ENCODE results near the gene GIPC2. TPM values are rescaled to one million over a fixed set of nuclear protein-coding genes. Genes with fewer than 3 reads are reported as not detected.
A peak's percentile ranks its signal among the peaks of the same experiment; 100 is the strongest.
"Not testable (repeated sequence)": the region's sequence is repeated elsewhere in the genome, so short reads cannot be mapped to it uniquely, and the experiment has no call there.

GIPC2 gene, protein sequence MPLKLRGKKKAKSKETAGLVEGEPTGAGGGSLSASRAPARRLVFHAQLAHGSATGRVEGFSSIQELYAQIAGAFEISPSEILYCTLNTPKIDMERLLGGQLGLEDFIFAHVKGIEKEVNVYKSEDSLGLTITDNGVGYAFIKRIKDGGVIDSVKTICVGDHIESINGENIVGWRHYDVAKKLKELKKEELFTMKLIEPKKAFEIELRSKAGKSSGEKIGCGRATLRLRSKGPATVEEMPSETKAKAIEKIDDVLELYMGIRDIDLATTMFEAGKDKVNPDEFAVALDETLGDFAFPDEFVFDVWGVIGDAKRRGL
- total RNA-seq: 0.47 TPM

DNA sequence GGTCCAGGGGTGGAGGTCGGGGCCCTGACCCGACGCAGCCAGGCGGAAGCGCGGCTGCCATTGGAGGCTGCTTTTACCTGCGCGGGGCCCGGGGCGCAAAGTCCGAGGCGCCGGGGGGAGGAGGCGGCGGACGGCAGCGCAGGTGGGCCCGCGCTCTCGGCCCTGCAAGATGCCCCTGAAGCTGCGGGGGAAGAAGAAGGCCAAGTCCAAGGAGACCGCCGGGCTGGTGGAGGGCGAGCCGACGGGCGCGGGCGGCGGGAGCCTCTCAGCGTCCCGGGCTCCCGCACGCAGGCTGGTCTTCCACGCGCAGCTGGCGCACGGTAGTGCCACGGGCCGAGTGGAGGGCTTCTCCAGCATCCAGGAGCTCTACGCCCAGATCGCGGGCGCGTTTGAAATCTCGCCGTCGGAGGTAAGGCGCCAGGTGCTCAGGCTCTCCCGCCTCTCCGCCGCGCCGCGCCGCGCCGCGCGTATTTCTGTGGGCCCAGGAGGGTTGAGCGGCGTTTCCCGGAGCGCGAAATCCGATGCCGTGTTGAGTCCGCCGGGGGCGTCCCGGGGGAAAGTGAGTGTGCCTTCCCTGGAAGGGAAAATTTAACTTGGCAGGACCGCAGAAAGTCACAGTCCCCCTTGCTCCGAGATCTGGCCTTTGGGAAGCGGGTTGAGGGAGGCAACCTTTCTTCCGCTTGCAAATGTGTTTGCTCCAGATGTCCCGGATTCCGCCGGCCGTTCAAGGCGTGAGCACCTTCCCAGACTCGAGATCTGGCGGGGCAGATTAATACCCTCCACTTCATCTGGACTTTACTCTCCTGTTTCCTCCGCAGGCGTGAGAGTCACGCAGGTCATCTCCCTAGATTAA, at the start of gene GIPC2:
Gene GIPC2 (plus strand): TSS at position 41 of the 853 bp plus-strand sequence. CDS start 129 bp downstream, at position 170.
- no peak for DNase-seq

DNA sequence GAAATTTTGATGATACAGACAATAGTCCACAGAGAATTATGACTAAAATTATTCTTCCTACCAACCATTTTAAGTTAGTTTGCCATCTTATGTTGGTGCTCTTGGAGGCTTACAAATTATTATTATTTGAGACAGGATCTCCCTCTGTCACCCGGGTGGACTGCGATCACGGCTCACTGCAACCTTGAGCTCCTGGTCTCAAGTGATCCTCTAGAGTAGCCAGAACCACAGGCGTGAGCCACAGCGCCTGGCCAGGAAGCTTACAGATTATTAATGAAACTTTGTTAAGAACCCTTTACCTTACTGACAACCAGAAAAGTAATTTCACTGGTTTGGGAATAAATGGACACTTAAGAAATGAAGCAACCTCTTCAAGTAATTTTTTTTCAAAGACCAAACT, 49.0 kb upstream of the GIPC2 start:
- no peak for DNase-seq

DNA sequence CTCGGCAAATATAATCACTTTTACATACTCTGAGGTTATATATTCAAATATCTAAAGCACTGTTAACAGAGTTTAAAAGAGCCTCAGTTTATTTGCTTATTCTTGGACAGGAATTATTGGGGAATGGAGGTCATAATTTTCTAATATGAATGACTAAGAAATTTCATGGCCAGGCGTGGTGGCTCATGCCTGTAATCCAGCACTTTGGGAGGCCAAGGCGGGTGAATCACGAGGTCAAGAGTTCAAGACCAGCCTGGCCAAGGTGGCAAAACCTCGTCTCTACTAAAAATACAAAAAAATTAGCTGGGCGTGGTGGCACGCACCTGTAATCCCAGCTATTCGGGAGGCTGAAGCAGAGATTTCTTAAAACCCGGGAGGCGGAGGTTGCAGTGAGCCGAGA, 45.2 kb upstream of the GIPC2 start:
- DNase-seq: not testable (repeated sequence)

DNA sequence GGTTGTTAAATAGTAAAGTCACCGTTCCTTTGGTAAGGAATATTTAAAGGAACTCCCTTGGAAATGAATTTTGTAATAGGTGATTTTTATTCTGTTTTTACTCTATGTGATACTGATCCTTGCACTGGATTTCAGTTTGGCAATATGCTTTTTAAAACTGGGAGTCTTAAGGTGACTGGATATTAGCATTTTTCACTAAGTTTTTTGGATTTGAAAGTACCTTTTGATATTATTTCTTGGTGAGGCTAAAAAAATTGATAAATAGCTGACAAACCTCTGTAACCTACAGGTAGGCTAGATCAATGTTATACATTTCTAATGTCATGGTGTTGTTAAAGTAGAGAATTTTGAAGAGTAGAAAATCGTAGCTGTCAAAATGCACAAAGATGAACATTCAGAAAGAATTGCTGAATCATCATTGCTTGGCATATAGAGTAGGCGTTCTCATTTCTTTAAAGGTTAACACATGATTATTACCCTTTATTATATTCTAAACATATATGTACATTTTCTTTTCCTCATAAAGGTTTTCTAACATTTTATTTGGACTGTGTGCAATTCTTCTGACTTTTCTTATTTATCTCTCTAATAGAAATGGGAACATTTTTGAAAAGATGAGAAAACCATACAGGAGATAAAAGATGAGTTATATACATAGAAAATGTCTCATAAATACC, 42.6 kb upstream of the GIPC2 start:
- DNase-seq: no peak

DNA sequence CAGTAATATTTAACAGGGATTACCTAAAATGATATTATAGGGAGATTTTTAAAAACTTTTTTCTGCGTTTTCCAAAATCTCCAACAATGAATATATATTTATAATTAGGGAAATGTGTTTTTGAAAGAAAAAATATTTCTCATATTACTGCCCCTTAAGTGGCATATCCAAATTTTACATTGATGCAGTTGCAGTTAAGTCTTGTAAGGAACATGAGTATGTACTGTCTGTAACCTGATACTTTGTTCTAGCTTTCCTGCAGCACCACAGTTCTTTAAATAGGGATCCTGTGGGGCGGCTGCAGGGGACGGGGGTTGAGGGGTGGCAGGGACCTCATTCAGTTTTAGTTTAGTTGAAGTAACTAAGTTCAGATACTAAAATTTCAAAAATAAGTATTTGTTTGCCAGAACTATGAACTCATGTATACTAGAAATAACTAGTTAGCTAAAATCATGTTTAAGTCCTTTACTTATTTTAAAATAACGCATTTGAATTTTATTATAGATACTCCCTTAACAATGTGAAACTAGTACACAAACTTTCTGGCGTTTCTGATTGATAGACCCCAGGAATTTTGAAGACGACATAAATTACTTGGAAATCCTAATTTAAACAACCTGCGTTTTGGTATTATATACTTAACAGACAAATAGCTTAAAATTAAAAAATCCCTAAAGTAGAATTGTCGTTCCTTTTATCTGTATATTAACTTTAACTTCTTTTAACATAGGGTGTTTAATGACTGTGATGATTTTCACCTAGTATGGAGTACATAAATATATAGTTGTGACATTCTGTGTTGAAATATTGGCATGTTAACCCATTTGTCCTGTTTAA, 41.7 kb upstream of the GIPC2 start:
- peak; percentile 2 for DNase-seq

DNA sequence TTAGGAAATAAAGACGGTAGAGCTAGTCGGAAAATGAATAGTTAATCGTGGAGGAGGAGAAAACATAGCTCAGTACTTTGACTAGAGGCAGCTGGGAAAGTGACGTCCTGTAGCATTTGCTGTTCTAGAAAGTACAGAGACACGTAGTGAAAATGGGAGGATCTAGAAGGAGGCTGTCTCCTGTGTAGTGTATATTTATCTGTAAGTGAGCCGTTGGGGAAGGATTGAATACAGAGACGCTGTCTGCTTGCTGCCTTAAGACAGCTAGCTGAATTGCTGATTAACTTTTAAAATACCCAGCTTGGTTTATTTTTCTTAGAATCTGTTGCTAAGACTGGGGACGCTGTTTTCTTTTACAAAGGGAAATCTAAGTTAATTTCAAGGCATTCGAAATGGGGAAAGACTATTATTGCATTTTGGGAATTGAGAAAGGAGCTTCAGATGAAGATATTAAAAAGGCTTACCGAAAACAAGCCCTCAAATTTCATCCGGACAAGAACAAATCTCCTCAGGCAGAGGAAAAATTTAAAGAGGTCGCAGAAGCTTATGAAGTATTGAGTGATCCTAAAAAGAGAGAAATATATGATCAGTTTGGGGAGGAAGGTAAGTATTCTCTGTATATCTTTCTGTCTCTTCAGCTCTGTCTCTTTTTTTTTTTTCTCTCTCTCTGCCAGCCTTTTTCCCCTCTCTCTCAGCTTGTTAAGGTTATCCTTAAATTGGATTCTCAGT, 40.9 kb upstream of the GIPC2 start, which contains the start of gene DNAJB4:
Gene DNAJB4 (plus strand): TSS at position 221 of the 729 bp plus-strand sequence. CDS start 172 bp downstream, at position 393.
- DNase-seq: peak; percentile 59

DNA sequence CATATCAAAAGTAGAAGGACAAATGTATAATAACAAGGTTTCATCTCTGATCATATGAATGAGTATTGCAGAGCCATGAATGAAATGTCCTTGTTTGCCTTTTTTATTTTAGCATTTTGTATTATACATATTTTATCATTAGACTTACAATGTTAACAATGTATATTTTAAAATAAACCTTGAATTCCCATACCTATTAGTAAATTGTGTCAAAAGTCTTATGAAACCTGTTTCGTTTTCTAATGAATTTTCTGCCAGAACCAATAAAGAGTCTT, 40.4 kb upstream of the GIPC2 start:
- no peak for DNase-seq

DNA sequence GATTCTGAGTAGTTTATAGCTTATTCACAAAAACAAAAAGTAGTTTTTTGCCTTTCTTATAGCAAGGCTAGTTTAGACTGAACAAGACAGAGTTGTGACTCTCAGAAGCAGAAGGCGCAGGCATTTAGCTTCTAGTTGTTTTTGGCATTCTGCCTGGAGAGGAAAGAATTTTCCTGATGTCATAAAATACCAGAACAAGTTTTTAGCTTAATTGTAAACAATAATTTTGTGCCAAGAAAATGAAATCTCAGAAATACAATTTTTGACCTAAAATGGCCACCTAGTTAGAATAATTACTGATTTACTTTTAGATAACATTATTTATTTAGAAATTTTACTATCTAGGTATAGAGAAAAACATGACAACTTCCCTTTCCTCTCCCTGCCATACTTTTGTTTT, 40.0 kb upstream of the GIPC2 start:
- no peak for DNase-seq

DNA sequence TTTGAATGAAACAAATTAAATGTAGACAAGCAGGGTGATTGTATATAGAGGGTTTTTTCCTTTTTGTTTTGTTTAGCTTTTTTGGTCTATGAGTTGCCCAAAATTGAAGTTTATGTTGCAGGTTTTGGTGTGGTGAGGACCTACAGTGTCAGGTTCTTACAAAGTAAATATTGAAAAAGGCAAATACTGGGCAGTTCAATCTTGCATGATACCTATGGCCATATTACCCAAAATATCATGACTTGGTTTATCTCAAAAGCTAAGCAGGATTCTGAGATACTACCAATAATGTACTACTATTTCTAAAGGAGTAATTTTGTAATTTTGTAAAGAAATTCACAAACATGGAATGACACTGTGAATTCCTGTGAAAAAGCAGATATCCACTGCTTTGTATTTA, 39.2 kb upstream of the GIPC2 start:
- DNase-seq: no peak

DNA sequence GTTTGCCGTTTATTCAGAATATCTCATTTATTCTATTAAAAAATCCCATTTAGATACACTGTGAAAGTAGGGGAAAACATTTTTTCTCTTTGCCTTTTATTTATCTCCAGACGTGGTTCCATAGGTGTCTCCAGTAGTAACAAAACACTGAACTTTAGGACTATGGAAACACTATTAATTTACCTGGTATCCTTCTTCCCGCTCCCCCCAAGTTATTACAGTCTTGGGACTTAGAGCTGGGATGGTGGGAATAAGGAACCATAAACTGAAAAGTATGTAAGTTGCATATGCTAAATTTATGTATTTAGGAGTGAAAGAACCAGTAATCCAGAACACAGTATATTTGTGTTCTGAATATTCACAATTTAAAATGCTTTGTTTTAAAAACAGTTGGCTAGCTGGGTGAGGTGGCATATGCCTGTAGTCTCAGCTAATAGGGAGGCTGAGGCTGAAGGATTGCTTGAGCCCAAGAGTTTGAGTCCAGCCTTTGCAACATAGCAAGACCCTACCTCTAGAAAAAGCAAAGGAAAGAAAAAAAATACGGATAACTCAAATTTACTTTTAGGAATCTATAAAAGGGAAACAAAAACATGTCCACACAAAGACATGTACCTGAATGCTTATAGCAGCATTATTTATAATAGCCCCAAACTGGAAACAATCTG, 38.0 kb upstream of the GIPC2 start:
- DNase-seq: no peak

DNA sequence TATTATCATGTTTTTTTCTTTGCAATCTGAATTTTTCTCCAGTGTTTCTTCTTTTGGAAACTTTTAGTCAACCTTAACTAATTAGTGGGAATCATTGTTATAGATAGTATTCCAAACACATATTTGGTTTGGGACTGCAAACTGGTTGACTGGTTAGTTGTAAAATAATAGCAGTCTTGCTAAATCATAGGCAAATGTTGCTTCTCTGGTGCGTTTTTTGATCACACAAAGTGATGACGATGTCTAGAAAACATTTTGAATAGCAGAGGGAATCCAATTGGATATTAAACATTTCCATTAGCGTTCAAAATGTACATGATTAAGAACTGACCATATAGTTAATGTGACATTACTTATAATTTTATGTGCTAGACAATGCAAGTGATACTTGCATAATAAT, 36.5 kb upstream of the GIPC2 start:
- DNase-seq: no peak

DNA sequence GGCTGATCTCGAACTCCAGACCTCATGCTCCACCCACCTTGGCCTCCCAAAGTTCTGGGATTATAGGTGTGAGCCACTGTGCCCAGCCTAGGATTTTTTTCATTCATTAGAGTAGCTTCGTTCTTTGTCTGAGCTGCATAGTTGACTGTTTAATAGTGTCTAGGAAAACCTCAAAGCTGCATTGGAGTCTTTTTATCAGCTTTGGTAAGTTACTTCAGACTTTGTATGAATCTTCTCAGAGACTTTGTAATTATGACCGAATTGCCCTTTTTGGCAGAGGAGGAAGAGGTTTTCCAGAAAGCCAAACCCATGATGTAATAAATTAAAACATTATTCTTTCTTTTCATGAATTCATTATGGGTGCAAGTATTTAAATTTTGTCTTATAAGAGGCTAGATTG, 35.9 kb upstream of the GIPC2 start:
- no peak for DNase-seq

DNA sequence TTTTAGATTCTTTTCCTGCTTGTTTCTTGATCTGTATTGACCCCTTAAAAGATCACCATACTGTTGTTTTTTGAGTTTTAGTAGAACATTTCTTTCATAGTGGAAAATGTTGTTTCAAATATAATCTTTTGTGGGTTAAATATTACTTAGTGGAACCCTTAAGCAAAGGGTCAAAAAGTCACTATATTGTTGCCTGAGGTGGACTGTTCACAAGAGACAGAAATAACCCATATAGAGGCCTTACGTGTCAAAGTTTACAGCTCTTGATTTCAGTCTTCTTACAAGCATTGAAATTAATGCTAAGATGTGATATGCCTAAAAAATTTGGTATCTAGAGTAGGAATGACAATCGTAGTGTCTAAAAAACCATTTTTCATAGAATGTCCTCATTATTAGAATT, 34.7 kb upstream of the GIPC2 start:
- no peak for DNase-seq

DNA sequence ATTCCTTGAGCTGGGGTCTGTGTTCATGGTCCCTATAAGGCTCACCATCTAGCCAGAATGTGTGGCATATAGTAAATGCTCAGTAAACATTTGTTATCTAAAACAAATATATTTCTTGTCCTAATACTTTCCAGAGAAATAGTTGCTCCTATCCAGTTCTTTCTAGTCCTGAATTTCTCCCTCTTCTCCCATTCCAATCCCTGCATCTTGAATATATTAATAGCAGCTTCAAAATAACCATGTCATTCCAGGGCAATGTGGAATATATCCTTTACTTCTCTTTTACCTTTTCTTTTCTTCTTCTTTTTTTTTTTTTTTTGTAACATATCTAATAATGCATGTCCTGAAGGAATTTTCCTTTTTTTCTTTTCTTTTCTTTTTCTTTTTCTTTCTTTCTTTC, 30.6 kb upstream of the GIPC2 start:
- DNase-seq: no peak

DNA sequence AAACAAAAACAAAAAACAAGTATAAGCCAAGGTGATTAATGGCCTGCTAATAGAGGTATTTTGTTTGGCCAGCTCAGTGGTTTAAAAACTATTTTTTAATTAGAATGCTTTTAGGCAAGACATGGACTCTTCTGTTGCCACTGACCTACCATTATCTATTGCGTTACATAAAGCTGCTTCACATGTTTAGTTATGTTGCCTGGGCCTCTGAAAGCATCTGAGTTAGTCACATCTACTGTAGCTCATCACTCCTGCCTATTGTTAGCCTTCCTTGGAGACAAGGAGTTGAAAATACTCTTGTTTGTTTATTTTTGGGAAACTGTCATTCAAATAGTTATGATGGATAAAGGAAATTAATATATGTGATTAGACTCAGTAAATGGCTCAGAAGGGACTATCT, 26.7 kb upstream of the GIPC2 start:
- DNase-seq: no peak

DNA sequence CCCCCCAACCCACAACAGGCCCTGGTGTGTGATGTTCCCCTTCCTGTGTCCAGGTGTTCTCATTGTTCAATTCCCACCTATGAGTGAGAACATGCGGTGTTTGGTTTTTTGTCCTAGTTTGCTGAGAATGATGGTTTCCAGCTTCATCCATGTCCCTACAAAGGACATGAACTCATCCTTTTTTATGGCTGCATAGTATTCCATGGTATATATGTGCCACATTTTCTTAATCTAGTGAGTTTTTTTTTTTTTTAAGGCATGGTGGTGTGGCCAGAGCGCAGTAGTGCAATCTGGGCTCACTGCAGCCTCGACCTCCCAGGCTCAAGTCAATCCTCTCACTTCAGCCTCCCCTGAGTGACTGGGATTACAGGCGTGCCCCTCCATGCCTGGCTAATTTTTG, 24.6 kb upstream of the GIPC2 start:
- not testable (repeated sequence) for DNase-seq

DNA sequence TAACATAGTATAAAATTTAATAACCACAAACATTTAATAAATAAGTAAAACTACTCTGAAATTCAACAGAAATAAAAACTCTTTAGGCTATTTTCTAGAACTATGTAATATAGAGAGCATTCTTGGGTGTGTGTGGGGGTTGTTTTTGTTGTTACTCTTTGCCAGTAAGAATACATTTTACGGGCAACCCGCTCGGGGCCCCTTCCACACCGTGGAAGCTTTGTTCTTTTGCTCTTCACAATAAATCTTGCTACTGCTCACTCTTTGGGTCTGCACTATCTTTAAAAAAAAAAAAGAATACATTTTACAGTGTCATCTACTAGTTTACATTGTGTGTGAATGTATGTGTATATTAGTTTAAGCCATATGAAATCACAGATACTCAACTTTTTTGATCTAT, 16.0 kb upstream of the GIPC2 start:
- DNase-seq: no peak

DNA sequence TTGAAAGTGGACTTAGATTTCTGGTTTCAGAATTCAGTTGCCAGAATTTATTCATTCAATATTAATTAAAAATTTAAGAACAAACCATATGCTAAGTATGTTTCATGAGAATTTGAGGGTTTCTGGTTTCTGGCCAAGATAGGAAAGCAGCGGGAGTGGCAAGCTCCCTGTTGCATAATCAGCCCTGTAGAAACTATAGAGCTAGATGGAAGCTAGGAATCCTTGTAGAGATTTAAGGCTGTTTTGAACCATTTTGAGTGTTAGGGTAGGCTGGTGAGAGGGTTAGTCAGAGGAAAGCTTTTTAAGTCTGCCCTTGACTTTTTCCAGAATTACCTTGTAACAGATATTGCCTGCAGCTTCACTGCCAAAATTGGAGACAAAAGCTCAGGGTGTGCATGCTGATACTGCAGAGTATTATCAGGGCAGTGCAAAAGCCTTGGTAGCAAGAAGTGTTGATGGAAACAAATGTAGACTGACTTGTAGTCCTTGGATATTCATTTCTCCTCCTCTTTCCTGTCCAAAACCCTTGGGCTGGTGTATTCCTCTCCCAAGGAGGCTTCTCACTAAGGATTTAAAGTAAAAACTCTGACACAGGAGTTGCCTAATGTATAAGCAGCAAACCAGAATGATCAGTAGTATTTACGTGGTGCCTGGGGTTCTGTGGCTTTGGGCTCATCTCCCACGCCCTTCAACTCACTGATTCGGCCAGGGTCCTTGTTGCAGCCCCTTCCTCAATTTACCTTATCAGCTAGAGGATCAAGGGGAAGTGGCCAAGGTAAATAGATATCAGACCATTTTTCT, 12.6 kb upstream of the GIPC2 start:
- DNase-seq: no peak

DNA sequence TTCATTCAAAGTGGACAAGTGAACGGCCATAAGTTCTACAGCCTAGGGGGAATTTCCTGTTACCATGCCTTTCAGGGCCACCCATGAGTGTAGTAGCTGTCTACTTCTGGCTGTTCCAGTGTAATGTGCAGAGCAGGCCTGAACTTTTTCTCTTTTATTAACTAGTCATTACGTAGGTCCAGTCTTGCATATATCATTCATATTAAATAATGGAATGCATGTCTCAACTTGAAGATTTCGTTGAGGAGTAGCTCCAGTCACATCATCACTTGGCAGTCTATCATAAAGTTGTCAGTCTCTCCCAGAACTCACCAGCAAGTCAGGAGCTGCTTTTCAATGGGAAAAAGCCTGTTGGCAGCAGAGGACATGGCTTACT, 12.0 kb upstream of the GIPC2 start:
- no peak for DNase-seq

DNA sequence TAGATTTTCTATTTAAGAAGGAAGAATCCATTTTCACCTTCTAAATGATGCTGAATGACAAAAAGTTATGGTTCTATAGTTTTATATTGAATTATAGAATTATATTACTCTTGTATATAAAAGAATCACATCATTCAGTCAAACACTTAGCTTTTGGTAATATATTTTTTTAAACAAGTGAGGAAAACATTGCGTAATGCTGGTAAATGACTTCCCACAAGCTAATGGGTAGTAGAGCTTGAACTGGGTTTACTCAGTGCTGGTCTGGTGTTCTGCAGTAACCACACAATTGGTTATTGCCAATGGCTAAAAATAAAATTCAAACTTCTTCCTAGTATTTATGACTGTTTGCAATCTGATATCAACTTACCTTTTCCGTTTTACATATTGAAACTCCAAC, 10.6 kb upstream of the GIPC2 start:
- no peak for DNase-seq
